B cell (primary cell): ENCODE measurements around the gene ESR2.

ENCODE experiments used
- CTCF ChIP-seq: fragments of 200-600 bp; IDR thresholded peaks from one replicate; pipeline ENCODE4 v1.8.0; 2022; ENCODE audit warnings: antibody characterized with exemption, mild to moderate bottlenecking
- EZH2 ChIP-seq: IDR thresholded peaks from 2 replicates; pipeline ENCODE4 v1.6.1; 2012; ENCODE audit warnings: borderline replicate concordance, low read depth, mild to moderate bottlenecking, moderate library complexity, low read length; ENCODE audit not compliant: insufficient read depth, poor library complexity, severe bottlenecking

DNA sequence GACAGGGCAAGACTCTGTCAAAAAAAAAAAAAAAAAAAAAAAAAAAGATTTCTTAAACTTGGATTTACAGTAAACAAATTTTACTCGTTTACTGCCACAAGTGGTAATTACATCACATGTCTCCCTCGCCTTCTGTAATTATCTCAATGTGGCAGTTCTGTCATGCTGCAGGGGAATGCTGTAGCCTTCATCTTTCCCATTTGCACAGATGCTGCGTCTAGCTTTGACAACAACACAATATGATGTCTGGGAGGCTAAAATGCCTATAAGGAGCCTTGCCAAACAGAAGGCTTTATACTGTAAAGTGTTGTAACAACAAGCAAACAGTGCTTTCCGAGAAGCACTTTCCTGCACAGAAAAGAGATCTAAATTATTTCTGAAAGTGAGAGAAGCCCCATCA is 48.7 kb downstream of the ESR2 start:
- no peak for TF ChIP-seq CTCF
- no peak for TF ChIP-seq EZH2
